HS-5 (cell line): ENCODE measurements around the gene RPTOR.
A peak's percentile ranks its signal among the peaks of the same experiment; 100 is the strongest.

Experiments
- DNase-seq: peaks from one replicate; pipeline ENCODE4 v3.0.0-alpha.2; 2012; ENCODE audit warnings: low read depth

The RPTOR gene

DNA sequence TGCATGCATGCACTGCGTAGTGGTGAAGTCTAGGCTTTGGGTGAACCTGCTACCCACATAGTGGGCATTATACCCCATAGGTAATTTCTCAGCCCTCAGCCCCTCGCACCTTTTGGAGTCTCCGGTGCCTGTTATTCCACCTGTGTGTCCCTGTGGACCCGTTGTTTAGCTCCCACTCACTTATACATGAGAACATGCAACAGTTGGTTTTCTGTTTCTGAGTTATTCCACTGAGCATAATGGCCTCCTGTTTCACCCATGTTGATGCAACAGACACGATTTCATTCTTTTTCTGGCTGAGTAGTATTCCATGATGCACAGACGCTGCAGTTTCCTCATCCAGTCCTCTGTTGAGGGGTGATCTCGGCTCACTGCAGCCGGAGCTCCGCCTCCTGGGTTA is 305.5 kb downstream of the RPTOR start:
- no peak for DNase-seq

GRCh38 chr17:80850817-80851216 is 306.2 kb downstream of the RPTOR start:
- no peak for DNase-seq

DNA sequence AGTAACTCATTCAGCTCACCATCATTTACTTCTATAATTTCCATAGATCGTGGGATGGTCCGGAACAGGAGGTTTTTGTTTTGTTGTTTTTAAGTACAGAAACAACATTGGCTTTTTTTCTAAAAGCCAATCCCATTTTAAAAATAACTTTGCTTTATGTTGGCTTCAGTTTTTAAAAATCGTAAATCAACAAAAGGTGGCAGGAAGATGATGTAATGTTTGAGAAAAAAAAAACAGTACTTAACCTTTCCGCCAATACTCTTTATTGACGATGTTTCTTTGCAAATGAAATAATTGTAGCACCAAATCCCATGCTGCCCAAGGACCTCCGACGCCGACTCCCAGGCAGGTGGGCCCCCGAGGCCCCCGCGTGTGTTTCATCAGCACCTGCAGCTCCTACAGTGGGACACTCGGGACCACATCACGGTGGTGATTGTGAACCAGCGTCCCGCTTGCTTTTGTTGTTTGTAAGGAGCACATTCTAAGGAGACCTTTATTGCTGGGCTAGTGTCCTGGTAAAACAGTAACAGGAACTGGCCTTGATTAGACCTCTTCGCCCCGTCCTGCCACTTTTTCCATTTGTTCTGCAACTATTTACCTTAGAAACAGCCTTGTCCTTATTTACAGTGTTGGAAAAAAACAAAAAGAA is 306.8 kb downstream of the RPTOR start:
- no peak for DNase-seq

- no peak for DNase-seq
Observed at GRCh38 chr17:80852476-80853015, 307.9 kb downstream of the RPTOR start.

DNA sequence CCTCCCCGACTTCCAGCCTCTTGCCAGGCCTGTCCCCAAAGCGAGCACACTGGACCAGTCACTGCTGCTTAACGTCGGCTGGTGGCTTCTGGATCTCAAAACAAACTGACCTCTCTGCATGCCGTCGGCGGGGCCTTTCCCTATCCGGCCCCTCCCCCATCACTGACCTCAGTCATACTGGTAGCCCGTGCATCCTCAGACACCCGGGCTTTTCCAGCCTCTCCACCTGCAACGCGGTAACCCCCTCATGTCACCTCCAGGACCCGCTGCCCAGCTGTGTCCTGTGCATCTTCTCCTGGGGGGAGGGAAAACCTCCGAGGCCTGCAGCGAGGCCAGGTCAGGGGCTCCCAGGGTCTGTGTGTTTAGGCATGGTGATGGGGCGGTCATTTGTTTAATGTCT is 308.4 kb downstream of the RPTOR start:
- DNase-seq: no peak

GRCh38 chr17:80854220-80854619 is 309.6 kb downstream of the RPTOR start:
- no peak for DNase-seq

- no peak for DNase-seq
Observed at GRCh38 chr17:80855196-80855947, 310.7 kb downstream of the RPTOR start.

DNA sequence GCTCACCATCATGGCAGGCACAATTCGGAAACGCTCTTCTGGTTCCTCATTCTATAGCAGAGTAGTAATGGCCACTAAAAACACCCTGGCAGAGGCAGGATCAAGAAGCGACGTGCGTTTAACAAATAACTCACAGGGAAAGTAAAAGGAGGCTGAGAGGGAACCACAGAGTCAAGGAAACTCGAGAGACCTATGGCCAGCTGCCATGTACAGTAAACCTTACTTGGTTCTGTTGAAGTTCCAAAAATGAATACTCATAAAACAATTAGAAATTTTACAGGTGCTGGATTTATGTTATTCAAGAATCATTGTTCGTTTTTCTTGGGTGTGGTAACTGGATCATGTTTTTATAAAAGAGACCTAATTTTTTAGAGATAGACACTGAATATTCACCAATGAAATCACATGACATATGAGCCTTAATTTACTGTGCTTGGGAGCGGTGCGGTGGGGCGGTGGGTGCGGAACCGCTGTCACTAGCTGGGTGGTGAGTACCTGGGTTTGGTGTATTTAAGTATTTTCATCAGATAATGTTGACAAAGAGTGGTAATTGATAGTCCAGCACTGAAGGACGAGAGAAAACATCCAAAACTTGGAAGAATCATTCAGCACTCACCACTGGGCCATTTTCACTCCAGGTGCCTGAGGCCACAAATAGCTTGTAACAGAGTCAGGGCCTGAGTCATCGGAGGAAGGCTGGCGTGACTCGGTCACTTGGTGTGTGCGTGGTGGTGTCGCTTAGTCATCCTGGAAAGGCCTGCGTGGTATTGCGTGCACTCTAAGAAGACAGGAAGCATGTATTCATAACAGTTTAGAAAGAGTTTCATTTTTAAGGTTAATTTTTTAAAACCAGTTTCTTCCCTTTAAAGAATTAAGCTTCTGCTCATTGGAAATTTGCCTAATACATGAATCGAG is 311.6 kb downstream of the RPTOR start:
- peak; percentile 96 for DNase-seq

DNA sequence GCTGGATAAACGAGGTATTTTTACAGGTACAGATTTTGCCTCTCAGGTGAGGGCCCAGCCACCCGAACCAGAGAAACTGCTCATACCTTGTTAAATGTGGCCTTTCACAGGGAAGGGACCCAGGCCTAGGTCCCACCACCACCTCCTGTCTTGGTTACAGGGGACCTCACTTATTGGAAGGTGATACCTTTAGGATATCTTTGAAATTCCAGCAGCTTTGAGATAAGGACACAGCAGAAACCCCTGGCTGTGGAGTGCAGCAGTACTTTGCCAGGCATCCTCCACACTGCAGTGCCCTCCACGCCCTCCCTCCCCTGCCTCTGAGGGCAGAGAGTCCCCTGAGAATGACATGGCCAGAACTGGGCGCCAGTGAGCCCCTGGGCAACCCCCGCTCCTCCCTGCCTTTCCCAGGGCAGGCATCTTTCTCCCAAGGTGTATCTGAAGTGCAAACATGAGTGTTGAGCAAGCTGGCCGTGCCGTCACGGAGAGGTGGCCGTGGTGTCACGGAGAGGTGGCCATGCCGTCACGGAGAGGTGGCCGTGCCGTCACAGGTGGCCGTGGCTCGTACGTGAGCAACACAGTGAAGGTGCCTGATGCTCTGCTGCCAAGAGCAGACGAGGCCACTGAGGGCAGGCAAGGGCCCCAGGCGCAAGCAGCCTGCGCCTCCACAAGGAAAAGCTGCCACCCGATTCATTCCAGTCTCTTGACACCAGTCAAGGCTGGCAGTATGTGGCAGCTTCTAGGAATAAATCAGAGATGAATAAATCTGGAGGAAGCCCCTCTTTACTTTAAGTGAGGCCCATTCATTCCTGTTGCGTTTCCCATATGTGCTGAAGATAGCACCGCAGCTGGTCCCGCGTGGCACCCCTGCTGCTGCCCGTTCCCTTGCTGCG is 312.5 kb downstream of the RPTOR start:
- no peak for DNase-seq

DNA sequence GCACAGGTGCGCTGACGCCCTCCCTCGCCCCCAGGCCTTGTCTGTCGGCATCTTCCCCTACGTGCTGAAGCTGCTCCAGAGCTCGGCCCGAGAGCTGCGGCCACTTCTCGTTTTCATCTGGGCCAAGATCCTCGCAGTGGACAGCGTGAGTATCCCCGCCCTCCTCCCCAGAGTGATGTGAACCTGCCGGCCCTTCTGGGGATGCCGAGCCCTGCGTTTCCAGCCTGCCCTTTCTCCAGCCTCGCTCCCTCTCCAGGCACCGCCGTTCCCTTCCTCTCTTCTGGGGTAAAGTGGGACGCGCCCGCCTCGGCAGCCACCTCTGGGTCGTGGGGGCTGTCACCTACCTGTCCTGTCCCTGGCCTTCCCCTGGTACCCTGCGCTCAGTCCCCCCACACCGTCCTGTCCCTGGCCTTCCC is 313.1 kb downstream of the RPTOR start:
- no peak for DNase-seq

DNA sequence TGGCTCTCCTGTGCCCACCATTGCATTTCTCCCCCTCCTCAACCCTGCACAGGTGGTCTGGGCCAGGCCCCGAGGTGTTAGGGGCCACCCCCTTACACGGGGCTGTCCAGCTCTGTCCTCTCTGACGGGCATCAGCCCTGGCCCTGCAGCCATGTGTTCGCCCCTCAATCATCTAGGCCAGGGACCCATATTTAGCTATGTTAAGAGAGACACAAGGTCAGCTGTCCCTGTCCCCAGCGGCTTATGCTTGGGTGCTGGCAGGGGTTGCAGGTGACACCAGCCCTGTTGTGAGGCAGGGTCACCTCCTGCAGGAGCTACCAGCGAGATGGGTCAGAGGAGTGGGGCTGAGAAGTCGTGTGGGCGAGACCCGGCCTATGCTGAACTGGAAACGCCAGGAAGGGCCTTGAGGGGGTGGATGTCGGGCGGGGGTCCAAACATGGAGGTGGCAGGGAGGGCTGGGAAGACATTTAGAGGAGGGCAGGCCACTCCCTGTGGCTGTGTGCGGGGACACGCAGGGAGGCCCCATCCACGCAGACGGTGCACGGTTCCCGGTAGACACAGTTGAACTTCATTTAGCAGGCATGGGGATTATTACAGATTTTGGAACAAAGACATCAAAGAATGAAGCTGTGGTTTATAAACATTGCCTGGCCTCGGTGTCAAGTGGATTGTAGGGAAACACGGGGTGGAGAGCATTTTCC is 313.8 kb downstream of the RPTOR start:
- DNase-seq: no peak

- peak; percentile 51 for DNase-seq
Observed at GRCh38 chr17:80859002-80859941, 314.6 kb downstream of the RPTOR start.

DNA sequence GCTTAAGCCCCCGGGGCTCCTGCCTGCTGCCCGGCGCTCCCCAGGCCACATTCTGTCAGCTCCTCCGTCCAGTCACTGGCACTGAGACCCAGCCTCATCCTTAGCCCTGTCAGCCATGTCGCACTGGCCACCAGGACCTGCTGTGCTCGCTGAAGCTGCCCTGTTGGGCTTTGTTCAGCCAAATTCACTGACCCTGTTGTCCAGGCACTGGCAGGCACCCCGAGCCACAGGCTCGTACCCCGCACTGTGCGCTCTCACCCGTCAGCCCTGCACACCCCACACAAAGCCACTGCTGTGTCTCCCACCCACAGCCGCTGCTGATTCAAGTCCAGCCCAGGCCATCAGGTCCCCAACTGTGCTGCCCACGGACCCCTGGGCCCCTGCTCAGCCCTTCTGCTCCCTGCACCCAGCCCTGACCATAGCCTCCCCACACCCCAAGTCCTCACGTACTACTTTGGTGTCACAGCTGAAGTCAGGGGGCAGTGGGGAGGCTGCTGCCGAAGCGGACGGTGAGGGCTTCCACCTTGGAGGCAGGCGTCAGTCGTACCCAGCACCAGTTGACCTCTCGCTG is 315.5 kb downstream of the RPTOR start:
- no peak for DNase-seq

- DNase-seq: no peak
Observed at GRCh38 chr17:80860703-80861417, 316.2 kb downstream of the RPTOR start.

DNA sequence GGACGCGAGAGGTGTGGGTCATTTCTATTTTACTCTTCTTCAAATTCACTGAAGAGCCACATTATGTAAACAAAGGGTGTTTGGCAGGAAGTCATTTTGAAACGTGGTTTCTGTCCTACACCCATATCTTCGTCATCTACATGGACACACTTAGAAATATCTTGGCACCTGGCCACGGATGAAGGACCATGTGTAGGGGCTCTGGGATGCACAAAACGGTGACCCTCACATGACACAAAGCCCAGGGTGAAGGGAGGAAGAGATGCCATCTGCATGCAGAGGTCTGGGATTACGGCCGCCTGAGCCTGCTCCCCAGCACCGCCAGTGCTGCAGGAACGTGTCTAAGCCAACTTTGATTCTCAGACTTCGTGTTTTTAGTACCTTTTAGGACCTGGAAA is 316.8 kb downstream of the RPTOR start:
- DNase-seq: no peak

- DNase-seq: no peak
Observed at GRCh38 chr17:80861892-80862291, 317.3 kb downstream of the RPTOR start.

DNA sequence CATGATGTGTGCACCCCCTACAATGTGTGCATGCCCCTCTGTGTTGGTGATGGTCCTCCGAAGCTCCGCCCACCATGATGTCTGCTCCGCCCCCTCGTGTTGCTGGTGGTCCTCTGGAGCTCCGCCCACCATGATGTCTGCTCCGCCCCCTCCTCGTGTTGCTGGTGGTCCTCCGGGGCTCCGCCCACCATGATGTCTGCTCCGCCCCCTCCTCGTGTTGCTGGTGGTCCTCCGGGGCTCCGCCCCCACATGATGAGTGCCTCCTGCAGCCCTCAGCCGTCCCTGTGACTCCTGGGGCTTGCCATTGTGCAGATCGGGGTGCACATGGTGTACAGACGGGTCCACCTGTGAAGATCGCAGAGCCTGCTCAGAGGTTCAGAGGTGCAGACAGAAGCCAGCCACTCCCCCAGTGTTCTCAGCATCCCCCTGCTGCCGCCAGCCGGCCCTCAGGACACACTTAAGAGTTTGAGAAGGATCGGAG is 317.9 kb downstream of the RPTOR start:
- no peak for DNase-seq

GRCh38 chr17:80862978-80863377 is 318.3 kb downstream of the RPTOR start:
- DNase-seq: no peak
